C4-2B (cell line): ENCODE data around the gene PCBP4.

Experiments used
- ZFX ChIP-seq: fragments of 450-650 bp; IDR thresholded peaks from 2 replicates; pipeline ENCODE4 v1.6.1; 2017
- TF ChIP-seq, protein P1 (sequence below): fragments of 450-650 bp; conservative IDR thresholded peaks from 2 replicates; pipeline ENCODE4 v1.5.1; 2017; ENCODE audit warnings: mild to moderate bottlenecking

DNA sequence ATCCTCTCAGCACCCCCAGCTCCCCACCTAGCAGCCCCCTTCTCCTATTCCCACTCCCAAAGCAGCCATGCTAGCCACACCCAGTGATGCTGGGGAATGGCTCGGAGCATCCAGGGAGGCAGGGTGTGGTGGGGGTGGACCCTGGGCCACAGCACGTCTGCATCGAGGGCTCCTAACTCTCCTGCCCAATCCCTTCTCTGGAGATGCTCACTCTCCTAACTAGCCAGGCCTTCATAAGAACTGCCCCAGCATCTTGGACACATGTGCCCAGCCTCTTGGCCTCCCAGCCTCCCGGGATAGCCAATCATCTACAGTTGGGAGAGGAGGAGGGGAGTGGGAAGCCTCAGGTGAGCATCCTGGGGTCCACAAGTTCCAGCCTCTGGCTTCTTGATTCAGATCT lies 2.7 kb downstream of the PCBP4 start:
- TF ChIP-seq, protein P1, sequence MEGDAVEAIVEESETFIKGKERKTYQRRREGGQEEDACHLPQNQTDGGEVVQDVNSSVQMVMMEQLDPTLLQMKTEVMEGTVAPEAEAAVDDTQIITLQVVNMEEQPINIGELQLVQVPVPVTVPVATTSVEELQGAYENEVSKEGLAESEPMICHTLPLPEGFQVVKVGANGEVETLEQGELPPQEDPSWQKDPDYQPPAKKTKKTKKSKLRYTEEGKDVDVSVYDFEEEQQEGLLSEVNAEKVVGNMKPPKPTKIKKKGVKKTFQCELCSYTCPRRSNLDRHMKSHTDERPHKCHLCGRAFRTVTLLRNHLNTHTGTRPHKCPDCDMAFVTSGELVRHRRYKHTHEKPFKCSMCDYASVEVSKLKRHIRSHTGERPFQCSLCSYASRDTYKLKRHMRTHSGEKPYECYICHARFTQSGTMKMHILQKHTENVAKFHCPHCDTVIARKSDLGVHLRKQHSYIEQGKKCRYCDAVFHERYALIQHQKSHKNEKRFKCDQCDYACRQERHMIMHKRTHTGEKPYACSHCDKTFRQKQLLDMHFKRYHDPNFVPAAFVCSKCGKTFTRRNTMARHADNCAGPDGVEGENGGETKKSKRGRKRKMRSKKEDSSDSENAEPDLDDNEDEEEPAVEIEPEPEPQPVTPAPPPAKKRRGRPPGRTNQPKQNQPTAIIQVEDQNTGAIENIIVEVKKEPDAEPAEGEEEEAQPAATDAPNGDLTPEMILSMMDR = no peak
- TF ChIP-seq ZFX = no peak
